Measurements from ENCODE around the gene EHMT2.
"Not testable (repeated sequence)": the region's sequence is repeated elsewhere in the genome, so short reads cannot be mapped to it uniquely, and the experiment has no call there.

Gene EHMT2

GRCh38 chr6:31915756-31916155, 18.3 kb upstream of the EHMT2 start:
- no peak for DNase-seq
- no peak overlapping the region for H3K4ac ChIP-seq (ENCODE audit: low read depth in 1 of 2, low read length in 2 of 2)
- H3K79me1 ChIP-seq (replicated peaks; ENCODE audit: low read length, poor library complexity, severe bottlenecking), result no peaks in the 10 kb centered on the region
- H2AK5ac ChIP-seq (ENCODE audit: low read length, severe bottlenecking), result no peak overlapping the region
- no peak overlapping the region for H2BK120ac ChIP-seq (ENCODE audit: low read depth, low read length)
- H2BK12ac ChIP-seq (ENCODE audit: low read length in 2 of 2), result no peak overlapping the region
- no peak overlapping the region for H2BK5ac ChIP-seq (ENCODE audit: low read depth, low read length, poor library complexity, severe bottlenecking)
- no peak overlapping the region for H3K4me3 ChIP-seq (ENCODE audit: insufficient read depth in 1 of 2, low read depth in 1 of 2, low read length in 2 of 2)
- peaks cover 2% of the 10 kb centered on the region for H3K4me1 ChIP-seq (ENCODE audit: control insufficient read depth, insufficient read depth, low read depth, low read length)
- H3K9me3 ChIP-seq (ENCODE audit: control insufficient read depth, low read length), result no peaks in the 10 kb centered on the region
- no peak overlapping the region for H3K18ac ChIP-seq (ENCODE audit: low read depth in 1 of 2, low read length in 2 of 2)
- H2AFZ ChIP-seq (ENCODE audit: low read depth, low read length), result no peak overlapping the region
- no peak overlapping the region for H2BK15ac ChIP-seq (ENCODE audit: low read depth, poor library complexity, severe bottlenecking)
- H3K36me3 ChIP-seq (ENCODE audit: control insufficient read depth in 1 of 2, insufficient read depth in 2 of 2, low read depth in 1 of 2, low read length in 2 of 2), result no peaks in the 10 kb centered on the region
- no peak overlapping the region for H3K23ac ChIP-seq (ENCODE audit: low read length in 2 of 2)
- no peak overlapping the region for H3K9ac ChIP-seq (ENCODE audit: low read length)
- H3K14ac ChIP-seq (ENCODE audit: low read length in 2 of 2), result no peak overlapping the region
- H3K27ac ChIP-seq (ENCODE audit: low read length, poor library complexity, severe bottlenecking), result no peak overlapping the region
- no peaks in the 10 kb centered on the region for H3K27me3 ChIP-seq (ENCODE audit: control insufficient read depth in 1 of 2, insufficient read depth in 1 of 2, low read length in 2 of 2)
- H4K91ac ChIP-seq (ENCODE audit: low read length), result no peak overlapping the region
- no peak overlapping the region for H4K8ac ChIP-seq (ENCODE audit: low read length)
- WGBS, result 84% methylated on average over 6 of the region's 6 CpGs
- H3K4me2 ChIP-seq (ENCODE audit: low read length, poor library complexity, severe bottlenecking), result no peak overlapping the region

- no peak overlapping the region for H3K27ac ChIP-seq (ENCODE audit: low read length, poor library complexity, severe bottlenecking)
- H3K4me2 ChIP-seq (ENCODE audit: low read length, poor library complexity, severe bottlenecking), result no peak overlapping the region
- H3K4me1 ChIP-seq (ENCODE audit: control insufficient read depth, insufficient read depth, low read depth, low read length), result peaks cover 2% of the 10 kb centered on the region
- H3K18ac ChIP-seq (ENCODE audit: low read depth in 1 of 2, low read length in 2 of 2), result no peak overlapping the region
- H3K4me3 ChIP-seq (ENCODE audit: insufficient read depth in 1 of 2, low read depth in 1 of 2, low read length in 2 of 2), result no peak overlapping the region
- H3K14ac ChIP-seq (ENCODE audit: low read length in 2 of 2), result no peak overlapping the region
- H3K27me3 ChIP-seq (ENCODE audit: control insufficient read depth in 1 of 2, insufficient read depth in 1 of 2, low read length in 2 of 2), result no peaks in the 10 kb centered on the region
- H2BK5ac ChIP-seq (ENCODE audit: low read depth, low read length, poor library complexity, severe bottlenecking), result no peak overlapping the region
- H2BK12ac ChIP-seq (ENCODE audit: low read length in 2 of 2), result no peak overlapping the region
- H3K23ac ChIP-seq (ENCODE audit: low read length in 2 of 2), result no peak overlapping the region
- no peak for DNase-seq
- no peak overlapping the region for H3K9ac ChIP-seq (ENCODE audit: low read length)
- H2BK120ac ChIP-seq (ENCODE audit: low read depth, low read length), result no peak overlapping the region
- H3K4ac ChIP-seq (ENCODE audit: low read depth in 1 of 2, low read length in 2 of 2), result no peak overlapping the region
- H4K91ac ChIP-seq (ENCODE audit: low read length), result no peak overlapping the region
- no peak overlapping the region for H2BK15ac ChIP-seq (ENCODE audit: low read depth, poor library complexity, severe bottlenecking)
- H3K9me3 ChIP-seq (ENCODE audit: control insufficient read depth, low read length), result no peaks in the 10 kb centered on the region
- no peak overlapping the region for H2AK5ac ChIP-seq (ENCODE audit: low read length, severe bottlenecking)
- H3K36me3 ChIP-seq (ENCODE audit: control insufficient read depth in 1 of 2, insufficient read depth in 2 of 2, low read depth in 1 of 2, low read length in 2 of 2), result no peaks in the 10 kb centered on the region
- no peaks in the 10 kb centered on the region for H3K79me1 ChIP-seq (replicated peaks; ENCODE audit: low read length, poor library complexity, severe bottlenecking)
- H4K8ac ChIP-seq (ENCODE audit: low read length), result no peak overlapping the region
- no peak overlapping the region for H2AFZ ChIP-seq (ENCODE audit: low read depth, low read length)
These were observed 17.9 kb upstream of the EHMT2 start for GRCh38 chr6:31915351-31915750.

- peak; percentile 33 for DNase-seq
- no peak overlapping the region for H3K27ac ChIP-seq (ENCODE audit: low read length, poor library complexity, severe bottlenecking)
- no peaks in the 10 kb centered on the region for H3K9me3 ChIP-seq (ENCODE audit: control insufficient read depth, low read length)
- no peak overlapping the region for H2BK120ac ChIP-seq (ENCODE audit: low read depth, low read length)
- no peak overlapping the region for H3K9ac ChIP-seq (ENCODE audit: low read length)
- no peak overlapping the region for H3K4me3 ChIP-seq (ENCODE audit: insufficient read depth in 1 of 2, low read depth in 1 of 2, low read length in 2 of 2)
- no peak overlapping the region for H2AK5ac ChIP-seq (ENCODE audit: low read length, severe bottlenecking)
- no peak overlapping the region for H2AFZ ChIP-seq (ENCODE audit: low read depth, low read length)
- no peak overlapping the region for H3K4me2 ChIP-seq (ENCODE audit: low read length, poor library complexity, severe bottlenecking)
- H4K8ac ChIP-seq (ENCODE audit: low read length), result no peak overlapping the region
- no peak overlapping the region for H3K23ac ChIP-seq (ENCODE audit: low read length in 2 of 2)
- H3K36me3 ChIP-seq (ENCODE audit: control insufficient read depth in 1 of 2, insufficient read depth in 2 of 2, low read depth in 1 of 2, low read length in 2 of 2), result no peaks in the 10 kb centered on the region
- H3K18ac ChIP-seq (ENCODE audit: low read depth in 1 of 2, low read length in 2 of 2), result no peak overlapping the region
- no peak overlapping the region for H3K14ac ChIP-seq (ENCODE audit: low read length in 2 of 2)
- no peak overlapping the region for H2BK15ac ChIP-seq (ENCODE audit: low read depth, poor library complexity, severe bottlenecking)
- H2BK5ac ChIP-seq (ENCODE audit: low read depth, low read length, poor library complexity, severe bottlenecking), result no peak overlapping the region
- no peak overlapping the region for H3K4ac ChIP-seq (ENCODE audit: low read depth in 1 of 2, low read length in 2 of 2)
- no peak overlapping the region for H4K91ac ChIP-seq (ENCODE audit: low read length)
- H3K27me3 ChIP-seq (ENCODE audit: control insufficient read depth in 1 of 2, insufficient read depth in 1 of 2, low read length in 2 of 2), result no peaks in the 10 kb centered on the region
- 88% methylated on average over 11 of the region's 11 CpGs for WGBS
- H2BK12ac ChIP-seq (ENCODE audit: low read length in 2 of 2), result no peak overlapping the region
- H3K4me1 ChIP-seq (ENCODE audit: control insufficient read depth, insufficient read depth, low read depth, low read length), result peaks cover 4% of the 10 kb centered on the region
- no peaks in the 10 kb centered on the region for H3K79me1 ChIP-seq (replicated peaks; ENCODE audit: low read length, poor library complexity, severe bottlenecking)
These were observed 14.5 kb upstream of the EHMT2 start for GRCh38 chr6:31911826-31912585.

- H4K91ac ChIP-seq (ENCODE audit: low read length); H3K4me1 ChIP-seq (ENCODE audit: control insufficient read depth, insufficient read depth, low read depth, low read length); H2AK5ac ChIP-seq (ENCODE audit: low read length, severe bottlenecking); H3K36me3 ChIP-seq (ENCODE audit: control insufficient read depth in 1 of 2, insufficient read depth in 2 of 2, low read depth in 1 of 2, low read length in 2 of 2); H2BK5ac ChIP-seq (ENCODE audit: low read depth, low read length, poor library complexity, severe bottlenecking); H2BK12ac ChIP-seq (ENCODE audit: low read length in 2 of 2); H2BK120ac ChIP-seq (ENCODE audit: low read depth, low read length); DNase-seq; H3K23ac ChIP-seq (ENCODE audit: low read length in 2 of 2); H2BK15ac ChIP-seq (ENCODE audit: low read depth, poor library complexity, severe bottlenecking); H3K18ac ChIP-seq (ENCODE audit: low read depth in 1 of 2, low read length in 2 of 2); H3K79me1 ChIP-seq (replicated peaks; ENCODE audit: low read length, poor library complexity, severe bottlenecking); H3K14ac ChIP-seq (ENCODE audit: low read length in 2 of 2); H3K4me3 ChIP-seq (ENCODE audit: insufficient read depth in 1 of 2, low read depth in 1 of 2, low read length in 2 of 2); H3K4me2 ChIP-seq (ENCODE audit: low read length, poor library complexity, severe bottlenecking); H4K8ac ChIP-seq (ENCODE audit: low read length); H3K9me3 ChIP-seq (ENCODE audit: control insufficient read depth, low read length); H2AFZ ChIP-seq (ENCODE audit: low read depth, low read length); H3K27ac ChIP-seq (ENCODE audit: low read length, poor library complexity, severe bottlenecking); H3K4ac ChIP-seq (ENCODE audit: low read depth in 1 of 2, low read length in 2 of 2): not testable (repeated sequence)
- 92% methylated on average over 7 of the region's 7 CpGs for WGBS
- H3K9ac ChIP-seq (ENCODE audit: low read length), result peak overlapping the region; percentile 65
- peaks cover 0 to 15% of the 10 kb centered on the region in 2 experiments for H3K27me3 ChIP-seq (ENCODE audit: control insufficient read depth in 1 of 2, insufficient read depth in 1 of 2, low read length in 2 of 2)
These were observed 11.8 kb upstream of the EHMT2 start for GRCh38 chr6:31909298-31909697.

Data from mesenchymal stem cell (in vitro differentiated cells and primary cell).